Progenitor cell of endocrine pancreas (in vitro differentiated cells): ENCODE results near the gene SERPIND1. TPM values are rescaled to one million over a fixed set of nuclear protein-coding genes. Genes with fewer than 3 reads are reported as not detected.
A peak's percentile ranks its signal among the peaks of the same experiment; 100 is the strongest.
"Not testable (repeated sequence)": the region's sequence is repeated elsewhere in the genome, so short reads cannot be mapped to it uniquely, and the experiment has no call there.

Experiments used
- DNase-seq: peaks from one replicate; pipeline ENCODE4 v3.0.0; 2021; ENCODE audit warnings: low spot score; ENCODE audit not compliant: unreplicated experiment
- H3K27ac Mint-ChIP-seq: 2 replicates; pipeline ENCODE4 v1.8.0; 2021; ENCODE audit warnings: mild to moderate bottlenecking, moderate library complexity, mixed read lengths
- H3K27me3 Mint-ChIP-seq: 2 replicates; pipeline ENCODE4 v1.8.0; 2021; ENCODE audit warnings: mixed read lengths
- H3K36me3 Mint-ChIP-seq: 2 replicates; pipeline ENCODE4 v1.8.0; 2022; ENCODE audit warnings: mixed read lengths; ENCODE audit not compliant: insufficient read depth
- H3K4me1 Mint-ChIP-seq: 2 replicates; pipeline ENCODE4 v1.8.0; 2021; ENCODE audit warnings: low read depth, mixed read lengths
- H3K4me3 Mint-ChIP-seq: 2 replicates; pipeline ENCODE4 v1.8.0; 2021; ENCODE audit warnings: low read depth, mild to moderate bottlenecking, moderate library complexity, mixed read lengths
- H3K9me3 Mint-ChIP-seq: 2 replicates; pipeline ENCODE4 v1.8.0; 2021; ENCODE audit warnings: low read depth, mixed read lengths
- total RNA-seq: library from RNA; stranded (reverse); gene quantifications from 2 replicates; pipeline ENCODE4 v1.2.1, GENCODE V29; 2021
- TF ChIP-seq, protein P1 (sequence below): fragments of 200-600 bp; sonication (generic); IDR thresholded peaks from one replicate; pipeline ENCODE4 v1.5.0; 2021; ENCODE audit warnings: antibody characterized with exemption, mild to moderate bottlenecking; ENCODE audit not compliant: unreplicated experiment

The SERPIND1 gene
- total RNA-seq, 1 donor from 2014 or later: 0.74 TPM

DNA sequence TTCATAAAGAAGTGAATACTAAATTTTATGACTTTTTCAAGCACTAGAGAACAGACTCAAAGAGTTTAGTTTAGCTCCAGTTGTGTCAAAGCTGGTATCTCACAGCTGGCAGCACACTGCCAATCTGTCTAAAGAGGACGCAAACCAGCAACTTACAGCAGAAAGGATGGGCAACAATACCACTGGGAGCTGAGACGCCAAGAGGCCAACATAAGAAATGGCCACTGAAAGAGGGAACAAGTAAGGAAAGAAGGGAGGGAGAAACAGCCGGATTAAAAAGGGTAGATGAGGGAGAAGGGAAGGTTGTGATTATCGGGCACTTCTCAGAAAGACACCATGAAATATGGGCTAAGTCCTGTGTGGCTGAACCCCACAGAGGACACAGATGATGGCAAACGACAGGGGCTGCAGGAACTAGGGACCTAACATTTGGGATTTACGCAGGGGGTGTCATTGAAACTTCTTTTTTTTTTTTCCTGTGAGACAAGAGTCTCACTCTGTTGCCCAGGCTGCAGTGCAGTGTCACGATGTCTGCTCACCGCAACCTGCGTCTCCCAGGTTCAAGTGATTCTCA lies 41.7 kb downstream of the SERPIND1 start:
- Mint-ChIP-seq H3K4me3 (no peak overlapping the region), H3K27ac (no peak overlapping the region), H3K4me1 (no peaks in the 10 kb centered on the region), H3K9me3 (no peaks in the 10 kb centered on the region), H3K27me3 (no peaks in the 10 kb centered on the region), H3K36me3 (peaks cover 22% of the 10 kb centered on the region)
- DNase-seq: no peak
- TF ChIP-seq, protein P1, sequence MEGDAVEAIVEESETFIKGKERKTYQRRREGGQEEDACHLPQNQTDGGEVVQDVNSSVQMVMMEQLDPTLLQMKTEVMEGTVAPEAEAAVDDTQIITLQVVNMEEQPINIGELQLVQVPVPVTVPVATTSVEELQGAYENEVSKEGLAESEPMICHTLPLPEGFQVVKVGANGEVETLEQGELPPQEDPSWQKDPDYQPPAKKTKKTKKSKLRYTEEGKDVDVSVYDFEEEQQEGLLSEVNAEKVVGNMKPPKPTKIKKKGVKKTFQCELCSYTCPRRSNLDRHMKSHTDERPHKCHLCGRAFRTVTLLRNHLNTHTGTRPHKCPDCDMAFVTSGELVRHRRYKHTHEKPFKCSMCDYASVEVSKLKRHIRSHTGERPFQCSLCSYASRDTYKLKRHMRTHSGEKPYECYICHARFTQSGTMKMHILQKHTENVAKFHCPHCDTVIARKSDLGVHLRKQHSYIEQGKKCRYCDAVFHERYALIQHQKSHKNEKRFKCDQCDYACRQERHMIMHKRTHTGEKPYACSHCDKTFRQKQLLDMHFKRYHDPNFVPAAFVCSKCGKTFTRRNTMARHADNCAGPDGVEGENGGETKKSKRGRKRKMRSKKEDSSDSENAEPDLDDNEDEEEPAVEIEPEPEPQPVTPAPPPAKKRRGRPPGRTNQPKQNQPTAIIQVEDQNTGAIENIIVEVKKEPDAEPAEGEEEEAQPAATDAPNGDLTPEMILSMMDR: no peak

DNA sequence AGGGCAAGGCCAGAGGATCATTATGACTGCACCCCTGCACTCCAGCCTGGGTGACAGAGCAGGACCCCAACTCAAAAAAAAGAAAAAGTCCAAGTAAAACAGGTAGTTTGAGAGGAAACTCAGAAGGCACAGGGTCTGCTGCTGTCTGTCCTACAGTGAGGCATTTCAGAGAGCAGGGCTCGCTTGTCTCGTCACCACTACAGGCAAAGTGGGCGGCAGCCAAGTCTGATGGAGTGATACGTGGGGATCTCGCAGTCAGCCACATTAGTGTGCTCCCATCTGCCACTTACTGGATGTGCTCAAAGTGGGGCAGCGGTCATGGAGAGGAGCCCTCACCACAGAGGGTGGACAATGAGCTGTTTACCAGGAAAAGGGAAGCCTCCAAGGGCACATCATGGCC lies 42.6 kb downstream of the SERPIND1 start:
- H3K4me1 Mint-ChIP-seq: no peaks in the 10 kb centered on the region
- DNase-seq: no peak
- H3K27me3 Mint-ChIP-seq: no peaks in the 10 kb centered on the region
- no peak overlapping the region for H3K4me3 Mint-ChIP-seq
- TF ChIP-seq, protein P1: no peak
- no peak overlapping the region for H3K27ac Mint-ChIP-seq
- H3K9me3 Mint-ChIP-seq: no peaks in the 10 kb centered on the region
- peaks cover 17% of the 10 kb centered on the region for H3K36me3 Mint-ChIP-seq

DNA sequence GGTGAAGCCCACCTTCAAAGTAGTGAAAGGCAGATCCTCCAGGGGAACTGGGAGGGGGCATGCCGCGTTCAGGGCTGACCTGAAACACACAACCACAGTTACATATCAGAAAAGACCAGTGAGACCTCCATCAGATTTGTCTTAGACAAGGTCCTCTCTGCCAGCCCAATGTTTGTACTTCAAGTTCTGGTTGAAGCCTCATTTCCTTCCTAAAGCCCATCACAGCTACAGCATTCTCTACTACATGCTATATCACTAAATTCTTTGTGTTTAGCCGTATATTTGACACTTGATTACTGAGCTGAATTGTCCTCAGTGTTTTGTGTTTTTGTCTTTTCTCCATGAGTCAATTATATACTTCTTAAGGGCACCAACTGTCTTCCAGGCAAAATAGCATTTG lies 44.6 kb downstream of the SERPIND1 start:
- peaks cover 13% of the 10 kb centered on the region for H3K36me3 Mint-ChIP-seq
- no peaks in the 10 kb centered on the region for H3K27me3 Mint-ChIP-seq
- DNase-seq: no peak
- TF ChIP-seq, protein P1: no peak
- no peak overlapping the region for H3K27ac Mint-ChIP-seq
- no peak overlapping the region for H3K4me3 Mint-ChIP-seq
- H3K4me1 Mint-ChIP-seq: no peaks in the 10 kb centered on the region
- no peaks in the 10 kb centered on the region for H3K9me3 Mint-ChIP-seq

DNA sequence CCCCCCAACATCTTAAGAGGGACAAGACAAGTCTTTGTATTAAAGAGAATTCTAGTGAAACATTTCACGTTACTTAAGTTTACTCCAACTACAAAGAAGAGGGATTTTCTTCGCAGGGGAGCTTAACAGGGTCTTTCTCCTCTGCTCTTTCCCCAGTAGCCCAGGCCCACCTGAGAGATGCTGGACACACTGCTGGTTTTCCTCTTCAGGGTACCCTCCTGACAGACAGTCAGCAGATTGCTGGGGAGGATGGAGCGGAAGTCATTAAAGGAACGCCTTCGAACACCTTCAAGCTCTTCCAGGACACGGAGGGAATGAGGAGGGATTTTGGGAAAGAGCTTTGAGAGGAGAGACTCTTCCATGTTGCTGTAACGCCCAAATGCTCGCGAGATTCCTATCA lies 45.6 kb downstream of the SERPIND1 start:
- no peak for DNase-seq

DNA sequence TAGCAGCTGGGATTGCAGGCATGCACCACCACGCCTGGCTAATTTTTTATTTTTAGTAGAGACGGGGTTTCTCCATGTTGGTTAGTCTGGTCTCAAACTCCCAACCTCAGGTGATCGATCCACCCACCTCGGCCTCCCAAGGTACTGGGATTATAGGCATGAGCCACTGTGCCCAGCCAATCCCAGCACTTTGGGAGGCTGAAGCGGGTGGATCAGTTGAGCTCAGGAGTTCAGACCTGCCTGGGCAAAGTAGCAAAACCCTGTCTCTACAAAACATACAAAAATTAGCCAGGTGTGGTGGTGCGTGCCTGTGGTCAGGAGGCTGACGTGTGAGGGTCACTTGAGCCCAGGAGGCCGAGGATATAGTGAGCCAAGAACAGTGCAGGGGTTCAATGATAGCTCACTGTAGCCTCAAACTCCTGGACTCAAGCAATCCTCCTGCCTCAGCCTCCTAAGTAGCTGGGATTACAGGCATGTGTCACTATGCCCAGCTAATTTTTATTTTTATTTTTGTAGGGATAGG lies 47.9 kb downstream of the SERPIND1 start:
- not testable (repeated sequence) for H3K9me3 Mint-ChIP-seq, H3K27me3 Mint-ChIP-seq, H3K27ac Mint-ChIP-seq, H3K4me3 Mint-ChIP-seq, H3K4me1 Mint-ChIP-seq, DNase-seq
- H3K36me3 Mint-ChIP-seq: peaks cover 13% of the 10 kb centered on the region

More for the DNA sequence above, 45.6 kb downstream of the SERPIND1 start:
- Mint-ChIP-seq H3K4me3 (no peak overlapping the region), H3K27me3 (no peaks in the 10 kb centered on the region), H3K4me1 (no peaks in the 10 kb centered on the region), H3K9me3 (no peaks in the 10 kb centered on the region), H3K27ac (peak overlapping the region; percentile 13), H3K36me3 (peaks cover 10% of the 10 kb centered on the region)
- TF ChIP-seq, protein P1: no peak

DNA sequence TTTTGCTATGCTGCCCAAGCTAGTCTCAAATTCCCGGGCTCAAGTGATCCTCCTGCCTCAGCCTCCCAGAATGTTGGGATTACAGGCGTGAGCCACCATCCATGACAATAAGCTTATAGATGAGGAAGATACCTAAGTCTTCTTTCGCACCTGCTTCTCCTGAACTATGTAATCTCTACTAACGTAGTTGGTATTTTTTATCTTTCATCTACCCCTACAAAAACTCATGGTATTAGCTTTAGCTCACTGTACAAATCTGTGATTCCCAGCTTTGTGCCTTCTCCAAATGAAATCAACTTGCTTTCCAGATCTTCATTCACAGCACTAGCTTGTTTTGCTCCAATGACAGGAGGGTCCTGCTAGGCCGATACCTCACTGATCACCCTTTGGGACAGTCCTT lies 48.3 kb downstream of the SERPIND1 start:
- TF ChIP-seq, protein P1: no peak
- Mint-ChIP-seq H3K4me1 (peaks cover 2% of the 10 kb centered on the region), H3K9me3 (no peaks in the 10 kb centered on the region), H3K27ac (no peak overlapping the region), H3K36me3 (peaks cover 18% of the 10 kb centered on the region), H3K27me3 (no peaks in the 10 kb centered on the region), H3K4me3 (no peak overlapping the region)
- no peak for DNase-seq
